Activated B cell treated with CpG ODN at 0.5 μM for 24 hours (primary cell): Measurements from ENCODE around the gene DNAAF2. TPM values are rescaled to one million over a fixed set of nuclear protein-coding genes. Genes with fewer than 3 reads are reported as not detected.
"Not testable (repeated sequence)": the region's sequence is repeated elsewhere in the genome, so short reads cannot be mapped to it uniquely, and the experiment has no call there.

Experiments used
- ATAC-seq: fragments of 200-7000 bp; cut with Tn5 transposase; one replicate; pipeline ENCODE4 v1.10.0; 2021; ENCODE audit warnings: low read depth, mild to moderate bottlenecking, moderate library complexity
- CTCF ChIA-PET: fragments of 350-600 bp; sonication (Branson Sonifier 250); formaldehyde crosslinking; loops from one replicate; lab custom pipeline; 2021; ENCODE audit warnings: antibody characterized with exemption; lab: Charles Lee
- POLR2A ChIA-PET: fragments of 350-600 bp; sonication (Branson Sonifier 250); formaldehyde crosslinking; loops from one replicate; lab custom pipeline; 2021; ENCODE audit warnings: antibody characterized with exemption; lab: Charles Lee
- DNase-seq: peaks from one replicate; pipeline ENCODE4 v3.0.0; 2022
- H3K27ac Mint-ChIP-seq: one replicate; pipeline ENCODE4 v1.8.0; 2020; ENCODE audit warnings: mixed read lengths
- H3K27me3 Mint-ChIP-seq: one replicate; pipeline ENCODE4 v1.8.0; 2021; ENCODE audit warnings: mixed read lengths
- H3K36me3 Mint-ChIP-seq: one replicate; pipeline ENCODE4 v1.8.0; 2021; ENCODE audit warnings: low read depth, mixed read lengths
- H3K4me1 Mint-ChIP-seq: one replicate; pipeline ENCODE4 v1.8.0; 2021; ENCODE audit warnings: mixed read lengths
- H3K4me3 Mint-ChIP-seq: one replicate; pipeline ENCODE4 v1.8.0; 2020; ENCODE audit warnings: mild to moderate bottlenecking, mixed read lengths
- H3K9me3 Mint-ChIP-seq: one replicate; pipeline ENCODE4 v1.8.0; 2020; ENCODE audit warnings: mixed read lengths
- CTCF ChIP-seq: fragments of 200-600 bp; IDR thresholded peaks from one replicate; pipeline ENCODE4 v1.8.0; 2022; ENCODE audit warnings: antibody characterized with exemption, mild to moderate bottlenecking
- intact Hi-C: fragments of 100-400 bp; cut with micrococcal nuclease; formaldehyde crosslinking; loops from one replicate; pipeline ENCODE4 v1.15.1; 2024
- total RNA-seq: library from RNA; stranded (reverse); gene quantifications from 2 replicates; pipeline ENCODE4 v1.2.3, GENCODE V29; 2022

Gene DNAAF2
- total RNA-seq, 1 donor from 2014 or later, result 8.6 TPM

- Mint-ChIP-seq H3K9me3 (no peaks in the 10 kb centered on the region), H3K27ac (peak overlapping the region; percentile 96), H3K27me3 (no peaks in the 10 kb centered on the region), H3K36me3 (peaks cover 3% of the 10 kb centered on the region), H3K4me1 (peaks cover 50% of the 10 kb centered on the region), H3K4me3 (no peak overlapping the region)
- POLR2A ChIA-PET, result interaction anchor here (7.0 to 8.5 kb wide), 2 partner anchors 28 to 41 kb away, joined by 117 to 293 read pairs; partner anchors contain the start of genes DNAAF2, MGAT2 and RPL36AL
- no peak for DNase-seq
- TF ChIP-seq CTCF, result no peak
- no peak for ATAC-seq
- intact Hi-C loops, result loop anchor here (10.0 kb wide), 1 partner anchor 942 kb away; the partner anchor contains the start of gene MAP4K5
- CTCF ChIA-PET, result interaction anchor here (2.7 kb wide), 1 partner anchor 28 kb away, joined by 7 read pairs; the partner anchor contains the start of genes MGAT2 and RPL36AL
These were observed 42.0 kb downstream of the DNAAF2 start for GRCh38 chr14:49593016-49593415.

GRCh38 chr14:49589387-49589786 is 45.7 kb downstream of the DNAAF2 start:
- Mint-ChIP-seq H3K9me3 (no peaks in the 10 kb centered on the region), H3K4me1 (peaks cover 35% of the 10 kb centered on the region), H3K4me3 (no peak overlapping the region), H3K27me3 (no peaks in the 10 kb centered on the region), H3K27ac (no peak overlapping the region), H3K36me3 (peaks cover 20% of the 10 kb centered on the region)
- ChIA-PET CTCF (no interaction called here), POLR2A (interaction anchor here (0.6 to 6.6 kb wide), 3 partner anchors 10 to 31 kb away, joined by 3 to 211 read pairs (median 4); partner anchors contain the start of genes LRR1, MGAT2 and RPL36AL)
- ATAC-seq (no peak), DNase-seq (no peak)
- intact Hi-C loops, result loop anchor here (5.0 to 10.0 kb wide), 2 partner anchors 127 to 1655 kb away; partner anchors contain the start of gene TMX1
- TF ChIP-seq CTCF, result no peak

- ATAC-seq (peak; percentile 39), DNase-seq (no peak)
- intact Hi-C loops, result loop anchor here (1.0 to 10.0 kb wide), 9 partner anchors 11 to 1658 kb away; partner anchors contain the start of genes DMAC2L, KLHDC1, KLHDC2 and L2HGDH
- H3K27me3 Mint-ChIP-seq, result no peaks in the 10 kb centered on the region
- peaks cover 44% of the 10 kb centered on the region for H3K36me3 Mint-ChIP-seq
- H3K9me3 Mint-ChIP-seq, result no peaks in the 10 kb centered on the region
- peak overlapping the region; percentile 99 for H3K27ac Mint-ChIP-seq
- peak; percentile 94 for TF ChIP-seq CTCF
- ChIA-PET CTCF (interaction anchor here (1.2 to 3.5 kb wide), 10 partner anchors 8 to 267 kb away, joined by 3 to 32 read pairs (median 9); partner anchors contain the start of genes DNAAF2, LRR1, MGAT2 and NEMF), POLR2A (interaction anchor here (0.7 to 6.6 kb wide), 14 partner anchors 10 to 1236 kb away, joined by 3 to 211 read pairs (median 7); partner anchors contain the start of genes DMAC2L, DNAAF2, KLHDC1 and KLHDC2)
- H3K4me3 Mint-ChIP-seq, result peak overlapping the region; percentile 98
- H3K4me1 Mint-ChIP-seq, result peaks cover 45% of the 10 kb centered on the region
These were observed 48.2 kb downstream of the DNAAF2 start for GRCh38 chr14:49586673-49587460.

GRCh38 chr14:49585803-49586672 is 49.0 kb downstream of the DNAAF2 start, which contains the start of gene RPS29:
RPS29 (minus strand) TSS chr14:49586380; CDS start chr14:49586346, 34 bp downstream.
- Mint-ChIP-seq H3K36me3 (peaks cover 52% of the 10 kb centered on the region), H3K27me3 (no peaks in the 10 kb centered on the region), H3K27ac (peak within 1 kb of the TSS; percentile 99), H3K4me1 (peaks cover 53% of the 10 kb centered on the region), H3K4me3 (peak within 1 kb of the TSS; percentile 98), H3K9me3 (no peaks in the 10 kb centered on the region)
- intact Hi-C loops, result loop anchor here (1.0 to 10.0 kb wide), 9 partner anchors 12 to 1659 kb away; partner anchors contain the start of genes DMAC2L, KLHDC1, KLHDC2 and L2HGDH
- ChIA-PET POLR2A (interaction anchor here (0.7 to 6.6 kb wide), 16 partner anchors 11 to 1237 kb away, joined by 3 to 211 read pairs (median 6); partner anchors contain the start of genes DMAC2L, DNAAF2, KLHDC1 and KLHDC2), CTCF (interaction anchor here (0.9 to 3.5 kb wide), 9 partner anchors 9 to 266 kb away, joined by 4 to 32 read pairs (median 11); partner anchors contain the start of genes DNAAF2, LRR1, MGAT2 and NEMF)
- peak; percentile 94 for DNase-seq
- peak; percentile 82 for ATAC-seq
- TF ChIP-seq CTCF, result no peak

GRCh38 chr14:49584981-49585640 is 49.9 kb downstream of the DNAAF2 start:
- Mint-ChIP-seq H3K36me3 (peaks cover 54% of the 10 kb centered on the region), H3K4me1 (peaks cover 56% of the 10 kb centered on the region)
- H3K27me3 Mint-ChIP-seq, result not testable (repeated sequence)

More at GRCh38 chr14:49584981-49585640, 49.9 kb downstream of the DNAAF2 start:
- H3K9me3 Mint-ChIP-seq, ATAC-seq, DNase-seq: not testable (repeated sequence)
- intact Hi-C loops, result loop anchor here (5.0 to 10.0 kb wide), 2 partner anchors 123 to 1660 kb away; partner anchors contain the start of gene TMX1
- CTCF ChIA-PET, result interaction anchor here (1.3 to 3.5 kb wide), 3 partner anchors 36 to 123 kb away, joined by 4 to 29 read pairs (median 11); partner anchors contain the start of genes MGAT2 and RPL36AL
- POLR2A ChIA-PET, result interaction anchor here (0.6 to 6.6 kb wide), 11 partner anchors 12 to 1238 kb away, joined by 3 to 211 read pairs (median 8); partner anchors contain the start of genes DNAAF2, KLHDC2, LRR1 and MGAT2
- H3K4me3 Mint-ChIP-seq, result peak overlapping the region; percentile 98
- H3K27ac Mint-ChIP-seq, result peak overlapping the region; percentile 99
